Hippocampal formation (tissue), 2 donors: ENCODE data around the gene CHIT1.

Source experiments
- DNase-seq, 2 donors: peaks; one replicate each; lab custom pipeline; 2025; lab: John Stamatoyannopoulos, UW

Gene CHIT1

GRCh38 chr1:203188686-203189232 lies 40.7 kb downstream of the CHIT1 start:
- no peak for DNase-seq

GRCh38 chr1:203187689-203188264 lies 41.7 kb downstream of the CHIT1 start:
- peak in 1 of 2 donors; percentile 87 for DNase-seq

- DNase-seq, result no peak
Measured at GRCh38 chr1:203187304-203187685, 42.2 kb downstream of the CHIT1 start.

GRCh38 chr1:203186446-203187303 lies 42.8 kb downstream of the CHIT1 start, which contains the start of gene CHI3L1:
Gene CHI3L1 (minus strand): TSS chr1:203186704. CDS start chr1:203186623, 81 bp downstream.
- peak; percentile 36 to 43 for DNase-seq

- DNase-seq, result no peak
Measured at GRCh38 chr1:203186091-203186445, 43.4 kb downstream of the CHIT1 start.

GRCh38 chr1:203185585-203185984 lies 43.9 kb downstream of the CHIT1 start:
- DNase-seq, result no peak

GRCh38 chr1:203185061-203185461 lies 44.4 kb downstream of the CHIT1 start:
- DNase-seq, result no peak

GRCh38 chr1:203184467-203184866 lies 45.0 kb downstream of the CHIT1 start:
- no peak for DNase-seq

GRCh38 chr1:203183828-203184227 lies 45.6 kb downstream of the CHIT1 start:
- DNase-seq, result no peak

- DNase-seq, result no peak
Measured at GRCh38 chr1:203182387-203182953, 47.0 kb downstream of the CHIT1 start.

- DNase-seq, result no peak
Measured at GRCh38 chr1:203181586-203182386, 47.7 kb downstream of the CHIT1 start.

GRCh38 chr1:203180611-203181330 lies 48.7 kb downstream of the CHIT1 start:
- no peak for DNase-seq

- DNase-seq, result no peak
Measured at GRCh38 chr1:203179667-203180005, 49.8 kb downstream of the CHIT1 start.

- DNase-seq, result no peak
Measured at GRCh38 chr1:203178821-203179666, 50.4 kb downstream of the CHIT1 start.

GRCh38 chr1:203178083-203178482 lies 51.4 kb downstream of the CHIT1 start:
- no peak for DNase-seq

GRCh38 chr1:203177470-203178039 lies 51.9 kb downstream of the CHIT1 start:
- DNase-seq, result no peak

- no peak for DNase-seq
Measured at GRCh38 chr1:203177036-203177405, 52.5 kb downstream of the CHIT1 start.

GRCh38 chr1:203176273-203177035 lies 53.0 kb downstream of the CHIT1 start:
- DNase-seq, result no peak

- peak in 1 of 2 donors; percentile 40 for DNase-seq
Measured at GRCh38 chr1:203175827-203176241, 53.6 kb downstream of the CHIT1 start.
